GM18870 (cell line): ENCODE measurements around the gene NOP9.
A peak's percentile ranks its signal among the peaks of the same experiment; 100 is the strongest.

Experiments used
- ATAC-seq: cut with Tn5 transposase; IDR thresholded peaks from one replicate; pipeline ENCODE4 v1.9.1; 2021; ENCODE audit warnings: moderate library complexity; ENCODE audit not compliant: unreplicated experiment

NOP9 gene, protein sequence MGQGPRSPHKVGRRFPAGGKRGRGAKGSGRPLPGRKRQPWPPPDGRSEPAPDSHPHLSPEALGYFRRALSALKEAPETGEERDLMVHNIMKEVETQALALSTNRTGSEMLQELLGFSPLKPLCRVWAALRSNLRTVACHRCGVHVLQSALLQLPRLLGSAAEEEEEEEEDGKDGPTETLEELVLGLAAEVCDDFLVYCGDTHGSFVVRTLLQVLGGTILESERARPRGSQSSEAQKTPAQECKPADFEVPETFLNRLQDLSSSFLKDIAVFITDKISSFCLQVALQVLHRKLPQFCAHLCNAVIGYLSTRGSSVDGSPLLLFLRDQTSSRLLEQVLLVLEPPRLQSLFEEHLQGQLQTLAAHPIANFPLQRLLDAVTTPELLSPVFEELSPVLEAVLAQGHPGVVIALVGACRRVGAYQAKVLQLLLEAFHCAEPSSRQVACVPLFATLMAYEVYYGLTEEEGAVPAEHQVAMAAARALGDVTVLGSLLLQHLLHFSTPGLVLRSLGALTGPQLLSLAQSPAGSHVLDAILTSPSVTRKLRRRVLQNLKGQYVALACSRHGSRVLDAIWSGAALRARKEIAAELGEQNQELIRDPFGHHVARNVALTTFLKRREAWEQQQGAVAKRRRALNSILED

DNA sequence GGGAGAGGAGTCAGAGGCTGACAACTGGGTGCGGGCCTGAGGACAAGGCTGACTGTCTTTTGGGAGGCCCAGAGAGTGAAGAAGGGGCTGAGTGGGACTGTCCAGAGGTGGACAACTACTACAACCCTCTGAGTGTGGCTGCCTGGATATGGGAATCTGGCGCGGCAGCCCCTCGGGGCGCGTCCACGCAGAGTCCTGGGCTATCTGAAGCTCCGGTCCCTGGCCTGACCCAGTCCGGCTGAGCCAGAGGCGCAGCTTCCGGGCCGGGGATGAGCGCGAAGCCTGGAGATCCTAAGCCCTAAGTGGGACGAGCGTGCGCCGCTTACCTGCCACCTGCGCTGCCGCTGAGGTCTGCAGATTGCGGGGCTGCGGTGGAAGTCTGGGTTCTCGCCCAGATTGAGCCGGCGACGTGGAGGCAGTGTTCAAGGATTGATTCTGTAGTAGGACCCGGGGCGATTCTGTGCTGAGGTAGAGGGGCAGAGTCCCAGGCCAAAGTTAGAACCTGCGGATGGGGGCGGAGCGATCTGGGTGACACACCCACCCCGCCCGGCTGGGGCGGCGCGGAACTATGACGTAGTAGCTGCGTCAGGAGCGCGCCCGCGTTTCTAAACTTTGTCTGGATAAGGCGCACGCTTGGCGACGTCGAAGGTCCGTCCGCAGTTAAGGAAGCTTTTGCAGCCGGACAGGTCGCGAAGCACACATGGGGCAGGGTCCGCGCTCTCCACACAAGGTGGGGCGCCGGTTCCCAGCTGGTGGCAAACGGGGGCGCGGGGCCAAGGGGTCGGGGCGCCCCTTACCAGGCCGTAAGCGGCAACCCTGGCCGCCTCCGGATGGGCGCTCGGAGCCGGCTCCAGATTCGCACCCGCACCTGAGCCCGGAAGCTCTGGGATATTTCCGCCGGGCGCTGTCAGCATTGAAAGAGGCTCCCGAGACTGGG is at the start of gene NOP9, which contains the start of gene DHRS1:
NOP9 (plus strand) TSS at position 596 of the 937 bp plus-strand sequence; CDS start at position 701, 105 bp downstream.
DHRS1 (minus strand) TSS at position 526 of the 937 bp plus-strand sequence. CDS start 674 bp downstream, outside the sequence.
- ATAC-seq, result peak; percentile 54

DNA sequence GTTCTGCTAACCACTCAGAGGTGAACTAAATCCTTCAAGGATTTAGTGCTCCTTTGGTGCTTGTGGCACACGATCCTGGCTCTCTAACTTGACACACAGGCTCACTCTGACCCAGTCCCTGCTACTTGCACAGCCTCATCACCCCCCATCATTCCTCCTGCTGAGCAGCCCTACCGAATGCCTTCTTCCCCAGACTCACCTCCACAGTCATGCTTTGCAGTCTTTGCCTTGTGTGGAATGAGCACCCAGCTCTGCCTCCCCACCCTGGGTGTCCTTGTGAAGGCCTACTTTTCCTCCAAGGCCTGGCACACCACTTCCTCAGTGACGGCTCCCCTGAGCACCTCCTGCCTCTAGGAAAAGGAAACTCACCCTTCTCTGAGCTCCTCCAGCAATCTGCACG is 49.3 kb upstream of the NOP9 start:
- no peak for ATAC-seq

DNA sequence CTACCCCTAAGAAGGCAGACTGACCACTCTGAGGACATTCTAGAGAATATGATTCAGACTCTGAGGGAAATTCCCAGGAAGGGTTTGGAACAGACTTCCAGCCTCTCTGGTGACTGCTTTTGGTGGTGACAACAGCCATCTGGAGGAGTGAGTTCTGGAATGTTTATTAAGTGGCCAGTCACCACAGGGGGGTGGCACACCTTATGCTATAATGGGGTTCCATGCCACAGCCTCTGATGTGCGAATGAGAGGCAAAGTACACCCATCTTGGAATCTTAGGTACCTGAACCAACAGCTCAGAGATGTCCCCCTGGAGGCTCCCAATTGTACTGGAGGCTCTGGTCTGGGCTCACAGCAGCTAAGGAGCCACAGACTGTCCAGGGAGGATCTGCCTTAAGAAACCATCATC is 47.8 kb upstream of the NOP9 start:
- ATAC-seq, result no peak

GRCh38 chr14:24252289-24253124 is 47.1 kb upstream of the NOP9 start:
- no peak for ATAC-seq

DNA sequence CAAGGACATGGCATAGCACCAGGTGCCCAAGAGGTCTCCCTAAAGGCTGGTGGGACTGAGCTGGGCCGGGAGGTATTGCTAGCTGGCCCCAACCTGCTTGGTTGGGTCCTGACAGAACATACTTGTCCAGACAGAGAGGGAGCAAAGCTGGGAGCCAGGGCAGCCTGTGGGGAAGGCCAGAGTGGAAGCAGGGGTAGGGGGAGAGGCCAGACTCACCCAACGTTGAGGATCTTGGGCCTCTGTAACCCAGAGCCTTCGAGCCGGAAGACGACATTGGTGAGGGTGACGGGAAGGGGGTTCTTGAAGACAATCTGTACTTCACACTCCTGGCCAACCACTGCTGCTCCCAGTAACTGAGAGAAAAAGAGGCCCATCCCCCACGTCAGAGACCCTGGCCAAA is 45.7 kb upstream of the NOP9 start:
- ATAC-seq, result no peak

DNA sequence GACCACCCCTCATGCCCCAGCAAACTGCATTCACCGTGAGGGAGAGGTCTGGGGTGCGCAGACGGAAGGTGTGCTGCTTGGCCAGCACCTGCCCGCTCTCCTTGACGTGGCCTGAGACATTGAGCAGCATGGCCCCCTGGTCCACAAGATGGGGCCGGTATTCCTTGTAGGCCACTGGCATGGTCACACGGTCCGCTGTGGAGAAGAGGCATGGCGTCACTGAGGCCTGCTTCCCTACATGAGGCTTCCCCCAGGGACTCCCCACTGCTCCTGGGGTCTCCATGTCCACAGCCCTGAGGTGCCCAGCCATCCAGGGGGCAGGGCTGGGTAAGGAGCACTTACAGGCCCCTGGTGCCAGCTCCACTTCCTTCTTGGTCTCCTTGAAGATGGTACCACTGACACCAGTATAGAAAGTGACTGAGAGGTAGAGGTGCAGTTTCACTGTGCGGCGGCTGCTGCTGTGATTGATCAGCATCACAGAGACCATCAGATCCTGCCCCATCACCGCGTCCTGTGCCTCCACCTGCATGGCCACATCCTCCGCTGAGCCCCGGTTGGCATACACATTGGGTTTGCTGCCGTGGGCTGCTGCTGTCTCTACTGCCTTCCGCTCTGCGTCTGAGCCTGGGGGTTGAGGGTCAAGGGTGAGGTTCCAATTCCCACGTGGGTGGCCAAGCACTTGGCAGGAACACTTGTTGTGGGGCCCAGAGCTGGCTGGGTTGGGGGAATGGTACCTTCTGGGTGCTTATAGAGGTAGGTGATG is 44.8 kb upstream of the NOP9 start:
- no peak for ATAC-seq

- ATAC-seq, result no peak
Observed at GRCh38 chr14:24255438-24255837, 44.2 kb upstream of the NOP9 start.

DNA sequence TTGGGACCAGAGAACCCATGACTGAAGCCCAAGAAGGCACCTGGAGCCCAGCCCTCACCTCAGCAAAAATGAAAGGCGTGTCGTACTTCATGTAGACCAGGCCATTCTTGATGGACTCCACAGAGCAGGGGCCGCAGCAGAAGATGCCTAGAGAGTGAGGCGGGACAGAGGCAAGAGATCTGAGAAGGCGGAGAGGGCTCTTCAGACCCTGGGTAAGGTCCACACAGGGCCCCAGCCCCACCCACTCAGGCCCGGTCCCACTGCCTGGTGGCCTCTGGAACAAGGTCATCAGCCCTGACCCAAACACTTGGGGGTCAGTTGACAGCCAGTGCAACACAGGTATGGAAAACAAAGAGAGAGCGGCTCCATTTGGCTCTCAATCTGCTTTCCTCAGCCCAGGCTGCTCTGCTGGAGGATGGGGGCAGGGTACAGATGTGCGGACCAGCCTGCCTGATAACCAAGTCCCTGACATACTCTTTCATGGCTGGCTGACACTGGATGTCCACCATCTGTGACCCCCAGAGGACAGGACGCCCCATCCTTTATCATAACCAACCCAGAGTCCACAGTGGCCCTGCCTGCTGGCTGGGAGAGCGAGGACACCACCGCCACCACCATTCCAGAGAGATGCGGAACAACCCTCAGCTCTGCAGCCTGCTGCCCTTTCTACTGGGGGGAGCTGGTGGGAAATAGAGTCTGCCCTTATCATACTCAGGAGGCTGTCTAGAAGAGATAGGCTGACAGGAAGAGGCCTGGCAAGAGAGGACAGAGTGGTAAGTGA is 43.5 kb upstream of the NOP9 start:
- ATAC-seq, result no peak

DNA sequence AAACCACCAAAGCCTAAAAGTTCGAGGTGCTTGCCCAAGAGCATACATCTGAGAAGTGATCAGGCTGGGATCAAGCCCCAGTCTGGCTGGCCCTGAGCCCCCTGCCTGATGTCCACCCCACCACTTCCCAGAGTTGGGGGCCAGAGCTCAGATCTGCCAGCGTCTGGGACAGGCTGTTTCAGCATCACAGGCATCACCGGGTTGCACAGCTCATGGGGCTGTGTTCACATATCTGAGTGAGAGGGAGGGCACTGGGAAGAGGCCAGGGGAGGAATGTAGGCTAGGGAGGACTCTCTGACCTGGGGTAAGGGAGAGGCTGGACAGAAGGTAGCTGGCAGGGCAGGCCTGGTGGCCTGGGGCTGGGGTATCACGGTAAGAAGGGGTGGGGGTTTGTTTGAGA is 42.7 kb upstream of the NOP9 start:
- no peak for ATAC-seq

GRCh38 chr14:24258119-24258518 is 41.5 kb upstream of the NOP9 start:
- no peak for ATAC-seq

- no peak for ATAC-seq
Observed at GRCh38 chr14:24258548-24259265, 40.9 kb upstream of the NOP9 start.

DNA sequence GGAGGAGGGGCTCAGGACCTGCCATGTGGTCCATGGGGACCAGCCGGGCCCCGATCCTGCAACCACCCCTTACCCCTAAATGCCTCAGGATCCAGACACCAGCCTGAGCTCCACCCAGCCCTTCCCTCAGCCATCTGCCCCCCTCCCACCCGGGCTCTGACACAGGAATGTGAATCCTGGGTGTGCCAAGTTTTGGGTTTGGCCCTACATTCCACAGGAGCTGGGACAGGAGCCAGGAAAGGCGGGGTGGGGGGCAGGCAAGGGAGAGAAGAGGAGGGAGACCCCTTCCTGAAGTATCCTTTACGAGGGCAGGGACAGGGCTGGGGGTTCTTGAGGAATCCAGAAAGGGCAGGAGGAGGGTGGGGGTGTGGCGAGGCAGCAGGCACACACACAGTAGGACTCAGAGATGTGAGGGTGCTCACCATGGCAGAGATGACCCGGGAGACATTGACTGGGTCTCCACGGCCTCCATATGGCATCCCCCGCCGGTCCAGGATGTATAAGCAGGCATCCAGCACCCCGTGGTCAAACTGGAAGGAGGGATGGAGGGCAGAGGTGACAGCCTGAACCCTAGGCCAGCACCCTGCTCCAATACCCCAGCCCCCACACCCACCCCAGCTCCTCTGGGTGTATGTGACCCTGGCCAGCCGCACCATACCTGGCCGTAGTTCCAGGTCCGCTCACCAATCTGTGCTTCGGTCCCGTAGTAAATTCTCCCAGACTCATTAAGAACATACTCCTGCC is 40.2 kb upstream of the NOP9 start:
- no peak for ATAC-seq

DNA sequence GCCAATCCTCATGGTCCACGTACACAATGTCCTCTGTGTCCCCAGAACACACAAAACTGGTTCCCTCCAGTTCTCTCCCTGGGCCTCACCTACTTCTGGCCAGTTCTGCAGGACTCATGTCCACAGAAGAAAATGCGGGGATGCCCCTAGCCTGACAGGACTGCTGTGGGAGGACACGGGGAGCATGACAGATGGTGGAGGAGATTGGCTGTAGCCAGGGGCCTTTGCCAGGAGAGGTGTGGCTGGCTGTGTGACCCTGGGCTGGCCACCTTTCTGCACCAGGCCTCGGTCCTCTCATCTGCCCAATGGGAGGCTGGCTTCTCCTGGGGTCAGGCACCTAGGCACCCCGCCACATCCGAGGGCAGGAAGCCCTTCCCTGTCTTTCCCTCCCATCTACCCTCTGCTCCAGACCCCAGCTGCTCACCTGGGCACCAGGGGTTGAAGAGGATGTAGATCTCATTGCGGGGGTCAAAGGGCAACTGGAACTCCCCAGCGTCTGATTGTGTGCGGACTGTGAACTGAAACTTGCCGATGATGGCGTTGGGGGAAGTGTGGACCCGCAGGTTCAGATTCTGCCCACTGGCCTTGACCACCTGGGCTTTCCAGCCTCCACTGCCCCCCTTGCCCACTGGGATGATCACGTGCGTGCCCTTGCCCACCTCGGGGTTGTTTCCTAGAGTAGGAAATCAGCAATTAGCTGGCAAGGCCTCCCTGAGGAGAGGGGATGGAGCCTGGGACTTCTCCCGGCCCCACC is 39.4 kb upstream of the NOP9 start:
- ATAC-seq, result no peak

- no peak for ATAC-seq
Observed at GRCh38 chr14:24260780-24261157, 38.9 kb upstream of the NOP9 start.

DNA sequence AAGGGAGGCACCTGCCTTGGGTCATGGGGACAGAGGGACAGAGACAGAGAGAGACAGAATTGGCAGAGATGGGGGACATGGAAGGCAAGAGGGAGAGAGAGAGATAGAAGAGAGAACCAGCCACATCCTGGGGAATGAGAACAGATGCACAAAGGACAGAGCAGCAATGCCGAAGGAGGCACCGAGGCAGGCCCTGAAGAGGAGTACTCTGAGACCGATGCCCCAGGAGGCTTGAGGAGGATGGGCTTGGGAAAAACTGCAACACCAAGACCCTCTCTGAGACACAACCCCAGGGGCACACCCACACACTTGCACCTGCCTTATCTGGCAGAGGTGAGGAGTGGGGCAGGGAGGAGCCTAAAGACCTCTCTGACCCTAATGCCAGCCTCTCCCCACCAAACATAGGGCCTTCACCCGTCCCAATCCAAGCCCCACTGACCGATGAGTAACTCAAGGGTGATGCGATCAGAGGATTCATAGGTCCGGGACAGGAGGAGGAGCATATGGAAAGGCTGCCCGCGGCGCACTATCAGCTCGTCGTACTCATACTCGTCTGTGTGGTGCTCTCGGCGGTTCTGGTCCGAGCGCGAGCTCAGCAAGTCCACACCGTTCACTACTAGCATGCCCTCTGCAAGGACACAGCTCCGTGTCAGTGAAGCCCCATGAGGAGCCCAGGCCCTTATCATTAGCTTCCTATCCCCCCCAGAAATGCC is 38.2 kb upstream of the NOP9 start:
- ATAC-seq, result no peak

- ATAC-seq, result no peak
Observed at GRCh38 chr14:24261969-24262327, 37.7 kb upstream of the NOP9 start.
